ENCODE results near the gene NLN.
"Not testable (repeated sequence)": the region's sequence is repeated elsewhere in the genome, so short reads cannot be mapped to it uniquely, and the experiment has no call there.

Gene NLN

DNA sequence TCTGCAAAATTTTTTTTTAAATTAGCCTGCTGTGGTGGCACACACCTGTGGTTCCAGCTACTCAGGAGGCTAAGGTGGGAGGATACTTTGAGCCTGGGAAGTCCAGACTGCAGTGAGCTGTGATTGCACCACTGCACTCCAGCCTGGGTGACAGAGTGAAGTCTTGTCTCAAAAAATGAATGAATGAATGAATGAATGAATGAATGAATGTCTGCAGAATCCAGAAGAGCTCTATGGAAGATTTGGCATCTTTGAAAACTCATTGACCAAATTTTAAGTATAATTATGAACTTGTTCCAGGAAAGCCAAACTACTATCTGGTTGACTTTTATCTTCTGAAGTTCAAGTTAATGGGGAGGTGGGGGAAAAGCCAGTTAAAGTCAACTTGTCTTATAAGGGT, 110.1 kb downstream of the NLN start:
- no peak for DNase-seq (ENCODE audit: low read depth, low spot score)

GRCh38 chr5:65832603-65833228, 110.7 kb downstream of the NLN start:
- DNase-seq (ENCODE audit: low read depth, low spot score), result no peak

- DNase-seq (ENCODE audit: low read depth, low spot score), result no peak
Observed at GRCh38 chr5:65833780-65834179, 111.8 kb downstream of the NLN start.

DNA sequence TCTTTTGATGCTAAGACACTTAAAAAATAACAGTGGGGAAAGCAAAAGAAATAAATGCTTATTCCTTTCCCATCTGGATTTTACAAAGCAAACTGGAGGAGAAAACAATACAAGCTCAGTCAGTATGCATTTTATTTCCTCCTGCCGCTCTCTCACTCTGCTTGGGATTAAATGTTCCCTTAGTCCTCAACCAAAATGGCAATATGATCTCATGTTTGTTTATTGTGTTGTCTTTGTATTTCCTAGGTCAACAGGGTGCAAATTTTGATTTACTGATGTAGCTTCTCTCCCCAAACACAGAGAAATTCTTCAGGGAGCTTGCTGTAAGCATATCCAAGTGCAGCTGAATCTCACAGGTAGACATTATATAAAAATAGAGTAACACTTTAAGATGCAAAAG, 112.3 kb downstream of the NLN start:
- DNase-seq (ENCODE audit: low read depth, low spot score), result no peak

DNA sequence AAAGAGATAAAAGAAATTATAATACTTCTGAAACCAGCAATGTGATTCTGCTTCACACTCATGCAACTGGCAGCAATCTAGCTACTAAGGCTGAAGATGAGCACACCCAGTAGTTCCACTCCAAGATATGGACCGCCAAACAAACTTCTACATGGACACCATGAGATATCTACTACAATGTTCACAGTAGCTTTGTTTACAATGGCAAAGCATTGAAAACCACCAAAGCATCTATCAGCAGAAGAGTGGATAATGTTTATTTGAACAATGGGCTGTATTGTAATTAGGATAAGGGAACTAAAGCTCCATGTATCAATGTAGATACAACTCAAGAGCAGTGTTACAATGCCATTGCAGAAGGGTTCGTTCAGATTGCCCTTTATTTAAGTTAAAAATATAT, 113.2 kb downstream of the NLN start:
- DNase-seq (ENCODE audit: low read depth, low spot score), result no peak

DNA sequence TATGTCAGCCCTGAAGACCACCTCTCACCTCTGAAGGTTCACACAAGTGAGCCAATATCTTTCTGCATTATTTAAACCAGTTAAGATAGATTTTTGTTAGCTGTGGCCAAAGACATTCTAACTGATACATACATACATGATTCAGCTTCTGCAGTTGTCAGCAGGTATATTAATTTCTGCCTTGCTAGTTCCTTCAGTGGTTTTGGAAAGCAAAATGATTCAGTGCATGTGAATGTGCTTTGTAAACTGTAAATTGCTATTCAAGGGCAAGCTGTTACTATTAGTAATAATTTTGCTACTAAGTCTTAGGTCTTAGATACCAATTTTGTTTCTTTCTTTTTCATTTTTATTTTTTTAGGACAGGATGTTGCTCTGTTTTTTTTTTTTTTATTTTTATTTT, 115.1 kb downstream of the NLN start:
- DNase-seq (ENCODE audit: low read depth, low spot score), result no peak

DNA sequence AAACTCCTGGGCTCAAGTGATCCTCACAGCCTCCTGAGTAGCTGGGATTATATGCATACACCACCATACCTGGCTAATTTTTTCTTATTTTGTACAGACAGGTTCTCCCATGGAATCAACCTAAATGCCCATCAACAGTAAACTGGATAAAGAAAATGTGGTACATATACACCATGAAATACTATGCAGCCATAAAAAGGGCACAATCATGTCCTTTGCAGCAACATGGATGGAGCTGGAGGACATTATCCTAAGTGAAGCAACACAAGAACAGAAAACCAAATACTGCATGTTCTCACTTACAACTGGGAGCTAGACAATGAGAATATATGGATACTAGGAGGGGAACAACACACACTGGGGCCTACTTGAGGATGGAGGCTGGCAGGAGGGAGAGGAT, 117.2 kb downstream of the NLN start:
- DNase-seq (ENCODE audit: low read depth, low spot score), result not testable (repeated sequence)

- no peak for DNase-seq (ENCODE audit: low read depth, low spot score)
Observed at GRCh38 chr5:65840071-65840470, 118.1 kb downstream of the NLN start.

- DNase-seq (ENCODE audit: low read depth, low spot score), result not testable (repeated sequence)
Observed at GRCh38 chr5:65844763-65845162, 122.8 kb downstream of the NLN start.

- DNase-seq (ENCODE audit: low read depth, low spot score), result no peak
Observed at GRCh38 chr5:65846101-65846500, 124.1 kb downstream of the NLN start.

- DNase-seq (ENCODE audit: low read depth, low spot score), result not testable (repeated sequence)
Observed at GRCh38 chr5:65847019-65847418, 125.0 kb downstream of the NLN start.

- DNase-seq (ENCODE audit: low read depth, low spot score), result not testable (repeated sequence)
Observed at GRCh38 chr5:65849918-65850317, 127.9 kb downstream of the NLN start.

DNA sequence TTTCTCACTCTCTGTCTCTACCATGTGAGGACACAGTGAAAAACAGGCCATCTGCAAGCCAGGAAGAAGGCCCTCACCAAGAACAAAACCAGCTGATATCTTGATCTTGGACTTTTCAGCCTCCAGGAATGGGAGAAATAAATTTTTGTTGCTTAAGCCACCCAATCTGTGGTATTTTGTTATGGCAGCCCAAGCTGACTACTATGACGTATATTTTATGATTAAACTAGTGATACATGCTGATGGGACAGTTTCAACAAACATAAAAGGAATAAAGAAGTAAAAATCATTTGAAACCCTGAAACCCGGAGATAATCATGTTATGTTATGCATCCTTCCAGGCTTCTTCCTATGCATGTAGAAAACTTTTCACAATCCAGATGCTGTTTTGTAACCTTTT, 132.9 kb downstream of the NLN start:
- no peak for DNase-seq (ENCODE audit: low read depth, low spot score)

- no peak for DNase-seq (ENCODE audit: low read depth, low spot score)
Observed at GRCh38 chr5:65855766-65856315, 133.8 kb downstream of the NLN start.

GRCh38 chr5:65856520-65856919, 134.5 kb downstream of the NLN start:
- no peak for DNase-seq (ENCODE audit: low read depth, low spot score)

GRCh38 chr5:65858316-65858715, 136.3 kb downstream of the NLN start:
- no peak for DNase-seq (ENCODE audit: low read depth, low spot score)

GRCh38 chr5:65861830-65862241, 139.8 kb downstream of the NLN start:
- no peak for DNase-seq (ENCODE audit: low read depth, low spot score)

DNA sequence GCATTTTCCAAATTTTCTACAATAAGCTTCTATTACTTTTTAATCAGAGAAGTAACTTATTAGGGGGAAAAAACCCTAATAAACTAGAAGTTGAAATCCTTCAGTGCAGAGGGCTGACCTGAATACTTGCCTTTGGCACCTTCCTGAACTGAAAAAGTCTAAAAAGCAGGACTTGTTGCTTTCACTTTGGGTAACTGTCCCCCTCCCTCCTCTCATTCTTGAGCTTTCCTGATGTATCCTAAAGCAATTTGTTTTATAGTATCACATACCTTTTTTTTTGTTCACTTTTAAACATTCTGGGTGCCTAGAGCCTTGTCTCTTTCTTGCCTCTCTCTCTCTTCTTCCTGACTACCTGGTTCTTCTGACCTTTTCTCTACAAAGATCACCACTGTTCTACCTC, 140.4 kb downstream of the NLN start:
- no peak for DNase-seq (ENCODE audit: low read depth, low spot score)

- DNase-seq (ENCODE audit: low read depth, low spot score), result no peak
Observed at GRCh38 chr5:65863747-65864146, 141.7 kb downstream of the NLN start.

GRCh38 chr5:65866837-65867521, 145.0 kb downstream of the NLN start:
- no peak for DNase-seq (ENCODE audit: low read depth, low spot score)

GRCh38 chr5:65867542-65868195, 145.7 kb downstream of the NLN start:
- peak; percentile 58 for DNase-seq (ENCODE audit: low read depth, low spot score)

GRCh38 chr5:65868509-65868908, 146.5 kb downstream of the NLN start:
- no peak for DNase-seq (ENCODE audit: low read depth, low spot score)

- no peak for DNase-seq (ENCODE audit: low read depth, low spot score)
Observed at GRCh38 chr5:65871182-65871581, 149.2 kb downstream of the NLN start.
